Astrocyte of the cerebellum (primary cell): ENCODE measurements around the gene TMEM37.
A peak's percentile ranks its signal among the peaks of the same experiment; 100 is the strongest.

ENCODE experiments used
- DNase-seq: peaks from one replicate; pipeline ENCODE4 v3.0.0-alpha.2; 2011; ENCODE audit warnings: low read depth
- H3K4me3 ChIP-seq: 2 replicates; pipeline ENCODE4 v1.5.1; 2011; ENCODE audit warnings: mild to moderate bottlenecking, low read depth, low read length, moderate library complexity
- in situ Hi-C: cut with HindIII; loops from 2 replicates; pipeline ENCODE4 v1.10.0; 2017; ENCODE audit warnings: low sequenced_read_pairs
- TF ChIP-seq, protein P1 (sequence below): IDR thresholded peaks from 2 replicates; pipeline ENCODE4 v1.5.1; 2012; ENCODE audit warnings: low read length, low read depth, moderate library complexity, mild to moderate bottlenecking; ENCODE audit errors: missing control alignments

The TMEM37 gene

DNA sequence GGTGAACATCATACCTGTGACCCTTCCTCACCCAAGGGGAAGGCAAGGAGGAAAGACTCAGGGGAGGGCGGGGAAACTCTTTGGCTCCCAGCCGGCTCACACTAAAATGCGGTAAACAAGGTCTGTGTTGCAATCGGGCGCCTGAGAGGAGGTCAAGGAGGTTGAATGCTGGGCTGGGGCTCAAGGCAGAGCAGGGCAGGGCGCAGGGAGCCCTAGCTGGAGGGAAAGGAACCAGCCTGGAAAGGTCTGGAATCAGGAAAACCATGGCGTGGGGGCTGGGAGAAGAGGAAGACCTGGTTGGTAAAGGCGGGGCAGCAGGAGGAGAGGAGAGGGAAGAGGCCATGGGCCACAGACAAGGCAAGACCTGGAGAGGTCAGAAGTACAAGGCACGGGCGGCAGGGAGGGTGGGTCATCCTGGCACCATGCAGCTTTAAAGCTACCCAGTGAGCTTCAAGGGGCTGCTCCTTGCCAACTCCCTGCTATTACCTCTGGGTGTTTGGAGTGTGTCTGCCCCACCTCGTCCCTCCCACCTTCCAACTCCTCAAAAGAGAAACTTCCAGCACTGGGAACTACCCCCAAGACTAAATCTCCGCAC, 4.8 kb upstream of the TMEM37 start:
- DNase-seq: no peak
- TF ChIP-seq, protein P1, sequence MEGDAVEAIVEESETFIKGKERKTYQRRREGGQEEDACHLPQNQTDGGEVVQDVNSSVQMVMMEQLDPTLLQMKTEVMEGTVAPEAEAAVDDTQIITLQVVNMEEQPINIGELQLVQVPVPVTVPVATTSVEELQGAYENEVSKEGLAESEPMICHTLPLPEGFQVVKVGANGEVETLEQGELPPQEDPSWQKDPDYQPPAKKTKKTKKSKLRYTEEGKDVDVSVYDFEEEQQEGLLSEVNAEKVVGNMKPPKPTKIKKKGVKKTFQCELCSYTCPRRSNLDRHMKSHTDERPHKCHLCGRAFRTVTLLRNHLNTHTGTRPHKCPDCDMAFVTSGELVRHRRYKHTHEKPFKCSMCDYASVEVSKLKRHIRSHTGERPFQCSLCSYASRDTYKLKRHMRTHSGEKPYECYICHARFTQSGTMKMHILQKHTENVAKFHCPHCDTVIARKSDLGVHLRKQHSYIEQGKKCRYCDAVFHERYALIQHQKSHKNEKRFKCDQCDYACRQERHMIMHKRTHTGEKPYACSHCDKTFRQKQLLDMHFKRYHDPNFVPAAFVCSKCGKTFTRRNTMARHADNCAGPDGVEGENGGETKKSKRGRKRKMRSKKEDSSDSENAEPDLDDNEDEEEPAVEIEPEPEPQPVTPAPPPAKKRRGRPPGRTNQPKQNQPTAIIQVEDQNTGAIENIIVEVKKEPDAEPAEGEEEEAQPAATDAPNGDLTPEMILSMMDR: no peak
- no peak overlapping the region for H3K4me3 ChIP-seq
- in situ Hi-C loops: loop anchor here (10.0 kb wide), 1 partner anchor 108 kb away; no protein-coding TSS in a partner anchor

DNA sequence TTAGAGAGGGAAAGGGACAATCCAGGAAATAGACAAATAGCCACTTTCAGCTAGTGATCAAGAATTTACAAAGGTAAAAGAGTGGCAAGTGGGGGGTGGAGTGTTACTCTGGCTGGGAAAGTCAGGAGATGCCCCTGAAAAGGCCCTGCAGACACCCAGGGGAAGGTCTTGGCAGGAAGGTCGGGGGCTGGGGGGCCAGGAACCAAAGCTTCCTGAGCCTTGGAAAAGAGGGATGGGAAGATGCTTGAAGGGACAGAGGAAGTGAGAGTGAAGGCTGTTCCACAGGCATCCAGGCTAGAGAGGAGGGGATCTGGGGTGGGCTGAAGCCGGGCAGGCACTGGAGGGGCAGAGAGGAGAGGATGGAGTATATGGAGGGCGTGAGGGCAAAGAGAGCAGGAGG, 3.9 kb upstream of the TMEM37 start:
- H3K4me3 ChIP-seq: no peak overlapping the region
- in situ Hi-C loops: loop anchor here (10.0 kb wide), 1 partner anchor 107 kb away; no protein-coding TSS in a partner anchor
- TF ChIP-seq, protein P1: no peak
- no peak for DNase-seq

DNA sequence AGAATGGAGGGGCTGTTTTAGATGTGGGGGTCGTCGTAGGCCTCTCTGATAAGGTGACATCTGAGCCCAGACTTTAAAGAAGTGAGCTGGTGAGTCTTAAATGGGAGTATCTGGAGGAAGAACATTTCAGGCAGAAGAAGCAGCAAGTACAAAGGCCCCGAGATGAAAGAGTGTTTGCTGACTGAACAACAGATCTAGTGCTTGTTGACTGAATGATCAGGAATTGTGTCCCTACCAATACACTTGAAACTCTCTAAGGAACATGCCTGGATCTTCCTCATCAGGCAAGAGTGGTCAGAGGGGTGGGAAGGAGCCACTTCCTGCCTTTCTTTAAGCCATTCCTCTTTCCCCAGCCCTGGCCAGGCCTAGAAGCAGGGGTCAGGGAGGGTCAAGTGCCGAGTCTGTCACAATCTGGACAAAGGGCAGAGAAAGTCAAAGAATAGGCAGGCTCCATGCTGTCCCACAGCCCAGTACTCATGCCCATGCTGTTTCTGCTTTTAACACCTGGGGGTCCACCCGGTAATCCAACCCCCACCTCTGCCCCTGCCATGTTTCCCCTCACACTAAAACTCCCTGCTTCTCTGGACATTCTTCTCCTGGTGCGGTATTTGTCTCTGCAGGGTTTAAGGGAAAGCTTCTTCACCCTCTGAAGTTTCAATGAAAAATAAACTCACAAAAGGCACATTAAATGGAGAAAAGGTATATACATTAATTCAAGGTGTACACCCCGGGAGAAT, 3.0 kb upstream of the TMEM37 start:
- no peak for DNase-seq
- in situ Hi-C loops: loop anchor here (10.0 kb wide), 1 partner anchor 106 kb away; no protein-coding TSS in a partner anchor
- H3K4me3 ChIP-seq: no peak overlapping the region
- TF ChIP-seq, protein P1: no peak

DNA sequence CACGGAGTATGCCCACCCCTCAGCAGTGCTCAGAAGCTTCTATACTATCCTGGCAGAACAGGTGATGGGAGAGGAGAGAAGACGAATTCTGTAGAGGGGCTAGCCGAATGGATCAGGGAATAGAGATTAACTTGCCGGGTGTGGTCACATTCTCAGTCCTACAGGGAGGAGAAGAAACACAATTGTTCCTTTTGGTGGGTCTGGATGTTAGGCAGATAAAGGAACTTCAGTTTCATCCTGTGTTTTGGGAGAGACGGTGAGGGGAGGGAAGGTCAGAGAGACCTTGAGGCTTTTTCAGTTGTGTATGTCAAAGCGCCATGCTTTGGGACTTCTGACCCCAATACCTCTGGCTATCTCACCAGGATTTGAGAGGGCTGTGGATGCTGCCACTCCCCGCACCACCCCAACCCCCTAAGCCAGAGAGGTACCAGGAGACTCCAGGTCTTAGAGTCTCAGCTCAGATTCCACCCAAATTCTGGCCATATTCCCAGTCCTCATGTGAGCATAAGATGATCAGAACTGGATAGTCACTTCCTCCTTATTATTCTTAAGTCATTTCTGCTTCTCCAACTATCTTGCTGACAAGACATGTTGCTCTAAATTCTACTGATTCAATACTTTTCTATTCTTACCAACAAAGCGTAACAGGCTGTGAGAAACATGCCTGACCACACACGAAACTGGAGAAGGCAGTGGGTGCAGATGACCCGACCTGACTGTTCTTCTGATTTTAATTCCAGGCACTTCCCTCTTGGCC, 2.3 kb upstream of the TMEM37 start:
- DNase-seq: peak; percentile 12
- H3K4me3 ChIP-seq: no peak overlapping the region
- TF ChIP-seq, protein P1: no peak
- in situ Hi-C loops: loop anchor here (10.0 kb wide), 1 partner anchor 105 kb away; no protein-coding TSS in a partner anchor

DNA sequence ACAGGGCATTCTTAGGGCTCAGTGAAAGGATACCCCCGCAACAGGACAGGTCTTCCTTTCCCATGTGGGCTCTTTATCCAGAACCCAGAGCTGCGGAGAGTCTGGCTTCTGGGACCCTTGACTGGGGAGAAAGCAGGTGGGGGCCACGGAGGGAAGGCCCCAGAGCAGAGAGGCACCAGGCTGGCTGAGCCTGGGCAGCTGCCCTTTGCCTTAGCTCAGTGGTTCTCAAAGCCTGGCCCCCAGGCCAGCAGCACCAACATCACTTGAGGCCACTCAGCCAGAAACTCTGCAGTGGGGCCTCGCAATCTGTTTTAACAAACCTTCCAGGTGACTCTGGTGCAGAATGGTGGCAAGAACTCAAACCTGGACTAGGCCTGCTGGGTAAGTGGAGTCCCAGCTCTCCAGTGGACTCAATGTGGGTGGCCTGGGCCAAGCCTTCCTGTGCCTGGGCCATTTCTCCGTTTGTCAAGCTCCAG, 1.6 kb upstream of the TMEM37 start:
- H3K4me3 ChIP-seq: no peak overlapping the region
- DNase-seq: no peak
- in situ Hi-C loops: no loop called here
- TF ChIP-seq, protein P1: no peak
